GM18861 (cell line): Measurements from ENCODE around the gene PXDC1.

ENCODE experiments used
- ATAC-seq: cut with Tn5 transposase; IDR thresholded peaks from one replicate; pipeline ENCODE4 v1.9.1; 2021; ENCODE audit not compliant: unreplicated experiment

PXDC1 gene

GRCh38 chr6:3749067-3749841, 2.3 kb downstream of the PXDC1 start:
- no peak for ATAC-seq

DNA sequence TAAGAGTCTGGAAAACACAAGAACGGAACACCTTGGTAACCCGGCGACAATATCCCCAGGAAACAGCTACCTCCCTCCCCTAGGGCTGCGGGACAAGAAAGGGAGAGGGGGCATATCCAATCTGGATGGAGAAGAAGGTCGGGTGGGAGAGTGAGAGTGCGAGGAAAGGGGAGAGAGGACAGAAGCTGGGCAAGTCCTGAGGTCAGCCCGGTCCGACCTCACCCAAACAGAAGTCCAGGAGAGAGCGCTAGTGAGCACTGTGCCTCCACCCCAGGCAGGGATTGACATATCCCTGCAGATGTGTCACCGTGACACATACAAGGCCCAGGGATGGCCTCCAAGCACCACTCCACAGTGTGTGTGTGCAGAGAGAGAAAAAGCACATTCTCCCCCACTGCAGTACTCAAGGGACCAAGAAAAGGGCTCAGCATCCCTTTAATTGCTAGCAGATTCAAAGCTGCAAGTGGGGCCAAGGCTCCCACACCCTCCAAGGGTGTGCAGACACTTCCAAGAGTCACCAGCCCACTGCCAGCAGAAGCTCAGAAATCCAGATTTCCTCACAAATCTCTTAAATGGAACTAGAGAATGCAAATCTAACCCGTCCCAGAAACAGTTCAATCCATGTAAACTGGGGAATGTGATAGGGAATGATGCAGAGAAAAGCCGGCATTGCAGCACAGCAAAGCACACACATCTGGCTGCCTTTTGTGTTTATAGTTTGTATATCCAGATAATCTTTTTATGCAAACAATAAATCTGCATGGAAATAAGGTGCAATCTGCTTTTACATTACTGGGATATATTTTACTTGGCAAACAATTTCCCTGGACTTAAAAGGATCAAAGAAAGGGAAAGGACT, 3.1 kb downstream of the PXDC1 start:
- ATAC-seq = no peak

GRCh38 chr6:3747100-3747737, 4.3 kb downstream of the PXDC1 start:
- ATAC-seq = no peak

DNA sequence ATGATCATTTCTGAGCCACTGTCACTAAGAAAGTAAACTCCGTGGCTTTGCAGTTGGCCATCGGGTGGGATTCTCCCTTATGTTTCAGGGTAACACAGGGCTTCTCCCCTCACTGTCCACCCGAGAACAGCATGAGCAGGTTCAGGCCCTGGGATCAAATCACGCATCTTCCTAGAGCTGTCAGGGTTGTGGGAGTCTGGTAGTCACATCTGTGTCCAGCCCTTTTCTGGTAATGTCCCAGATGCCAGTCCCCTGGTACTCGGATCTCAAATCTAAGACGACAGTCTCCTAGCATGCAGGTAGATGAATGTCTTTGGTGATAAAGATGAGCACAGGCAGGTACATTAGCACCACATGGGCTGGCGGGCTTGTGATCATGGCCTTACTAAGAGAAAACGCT, 4.8 kb downstream of the PXDC1 start:
- ATAC-seq = no peak

DNA sequence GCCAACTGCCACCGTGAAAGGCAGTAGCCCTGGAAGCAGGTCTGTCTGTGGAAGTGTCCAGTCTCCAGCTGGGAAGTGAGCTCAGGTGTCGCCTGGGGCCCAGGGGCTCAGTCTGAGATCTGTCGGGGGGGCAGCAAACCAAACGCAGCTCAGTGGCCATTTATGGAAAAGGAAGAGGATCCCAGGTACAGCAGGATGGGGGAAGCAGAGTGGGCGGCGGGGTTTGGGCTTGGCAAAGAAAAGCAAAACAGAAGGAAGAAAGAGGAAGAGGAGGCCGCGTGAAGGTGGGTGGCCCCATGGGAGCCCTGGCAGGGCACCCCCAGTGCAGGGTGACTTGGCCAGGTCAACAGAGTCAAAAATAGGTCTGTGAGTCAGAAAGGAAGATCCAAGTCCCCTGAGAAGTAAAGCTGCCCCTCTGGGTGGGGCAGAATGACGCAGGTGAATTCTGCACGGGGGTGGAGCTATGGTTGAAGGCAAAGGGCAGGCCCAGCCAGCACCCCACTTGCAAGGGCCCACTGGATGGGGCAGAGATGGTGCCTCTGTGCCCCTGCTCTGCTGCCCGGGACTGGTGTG, 5.3 kb downstream of the PXDC1 start:
- ATAC-seq = peak; percentile 75

DNA sequence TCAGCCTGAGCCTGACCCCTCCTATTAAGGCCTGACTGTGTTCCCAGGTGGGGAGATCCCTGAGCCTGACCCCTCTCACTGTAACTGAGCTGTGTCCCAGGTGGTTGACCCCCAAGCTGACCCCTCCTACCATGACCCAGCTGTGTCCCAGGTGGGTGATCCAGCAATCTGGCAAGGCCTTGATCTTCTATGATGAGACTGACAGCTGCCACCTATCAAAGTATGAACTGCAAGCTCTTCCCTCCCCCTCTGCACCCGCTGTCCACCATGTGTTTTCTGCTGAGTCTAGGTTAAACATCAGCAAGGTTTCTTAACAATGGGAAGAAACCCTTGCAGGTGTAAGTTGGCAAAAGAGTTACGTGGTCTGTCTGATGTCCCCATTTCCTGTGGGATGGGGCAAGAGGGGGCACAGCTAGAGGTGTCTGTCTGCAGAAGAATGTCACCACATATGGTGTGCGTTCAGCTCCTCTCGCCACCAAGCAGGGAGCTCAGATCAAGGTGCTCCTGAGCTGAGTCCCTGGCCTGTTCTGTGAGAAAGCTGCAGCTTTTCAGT, 5.9 kb downstream of the PXDC1 start:
- no peak for ATAC-seq

DNA sequence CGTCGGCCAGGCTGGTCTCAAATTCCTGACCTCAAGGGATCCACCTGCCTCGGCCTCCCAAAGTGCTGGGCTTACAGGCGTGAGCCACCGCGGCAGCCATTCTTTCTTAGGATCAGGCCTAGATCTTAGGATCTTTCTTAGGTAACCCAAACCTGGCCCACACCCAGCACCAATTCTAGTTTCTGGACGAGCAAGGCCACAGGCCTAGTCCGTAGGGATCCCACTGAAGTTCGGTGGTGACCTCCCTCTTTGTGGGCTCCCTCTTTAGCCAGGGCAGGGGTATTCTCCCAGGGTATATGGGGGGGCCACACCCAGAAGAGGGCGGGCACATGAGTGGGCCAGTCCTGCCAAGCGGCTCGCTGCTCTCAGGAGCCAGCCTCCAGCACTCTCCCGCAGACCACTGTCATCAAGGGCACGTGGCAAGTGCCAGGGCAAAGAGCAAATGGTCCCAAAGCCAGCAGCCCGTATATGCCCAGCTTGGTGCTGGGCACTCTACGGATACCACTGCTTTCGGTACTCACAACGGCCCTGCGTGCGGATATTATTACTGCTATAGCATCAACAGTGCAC, 6.5 kb downstream of the PXDC1 start:
- ATAC-seq = no peak

- ATAC-seq = no peak
These were observed 7.2 kb downstream of the PXDC1 start for GRCh38 chr6:3744211-3744900.

DNA sequence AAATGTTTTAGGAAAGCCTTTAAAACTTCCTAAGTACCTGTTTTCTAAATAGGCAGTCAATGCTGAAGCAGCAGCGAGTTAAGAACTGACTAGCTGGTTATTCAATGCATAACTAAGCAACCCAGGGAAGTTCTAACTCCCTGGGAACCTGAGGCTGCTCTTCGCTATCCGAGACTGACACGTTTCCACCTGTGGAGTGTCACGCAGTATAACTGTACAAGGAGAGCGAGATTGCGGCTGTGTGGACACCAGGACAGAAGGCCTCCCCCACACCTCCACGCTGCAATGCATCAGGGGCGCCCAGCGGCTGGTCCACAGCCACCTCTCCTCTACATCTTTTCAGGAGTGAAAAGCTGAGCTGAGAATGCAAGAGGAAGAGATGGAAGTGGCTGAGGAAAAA, 8.0 kb downstream of the PXDC1 start:
- ATAC-seq = no peak

GRCh38 chr6:3742426-3743344, 8.8 kb downstream of the PXDC1 start:
- peak; percentile 44 for ATAC-seq

- no peak for ATAC-seq
These were observed 9.5 kb downstream of the PXDC1 start for GRCh38 chr6:3742076-3742425.

DNA sequence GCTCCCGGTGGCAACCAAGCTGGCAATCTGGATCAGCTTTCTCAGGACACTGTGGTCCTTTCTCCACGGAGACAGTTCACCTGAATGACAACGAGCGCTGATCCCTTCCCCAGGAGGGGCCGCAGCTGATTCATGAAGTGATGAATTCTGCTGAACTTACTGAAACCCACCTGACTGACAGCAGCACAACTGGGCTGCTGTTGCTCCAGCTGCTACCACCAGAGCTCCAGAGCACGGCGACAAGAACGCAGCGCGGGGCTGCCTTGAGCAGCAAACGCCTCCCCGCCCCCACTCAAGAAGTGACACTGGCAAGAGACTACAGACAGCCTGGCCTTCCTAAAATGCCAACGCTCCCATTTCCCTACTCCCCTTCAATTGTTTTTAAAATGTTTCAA, 10.0 kb downstream of the PXDC1 start:
- ATAC-seq = no peak

DNA sequence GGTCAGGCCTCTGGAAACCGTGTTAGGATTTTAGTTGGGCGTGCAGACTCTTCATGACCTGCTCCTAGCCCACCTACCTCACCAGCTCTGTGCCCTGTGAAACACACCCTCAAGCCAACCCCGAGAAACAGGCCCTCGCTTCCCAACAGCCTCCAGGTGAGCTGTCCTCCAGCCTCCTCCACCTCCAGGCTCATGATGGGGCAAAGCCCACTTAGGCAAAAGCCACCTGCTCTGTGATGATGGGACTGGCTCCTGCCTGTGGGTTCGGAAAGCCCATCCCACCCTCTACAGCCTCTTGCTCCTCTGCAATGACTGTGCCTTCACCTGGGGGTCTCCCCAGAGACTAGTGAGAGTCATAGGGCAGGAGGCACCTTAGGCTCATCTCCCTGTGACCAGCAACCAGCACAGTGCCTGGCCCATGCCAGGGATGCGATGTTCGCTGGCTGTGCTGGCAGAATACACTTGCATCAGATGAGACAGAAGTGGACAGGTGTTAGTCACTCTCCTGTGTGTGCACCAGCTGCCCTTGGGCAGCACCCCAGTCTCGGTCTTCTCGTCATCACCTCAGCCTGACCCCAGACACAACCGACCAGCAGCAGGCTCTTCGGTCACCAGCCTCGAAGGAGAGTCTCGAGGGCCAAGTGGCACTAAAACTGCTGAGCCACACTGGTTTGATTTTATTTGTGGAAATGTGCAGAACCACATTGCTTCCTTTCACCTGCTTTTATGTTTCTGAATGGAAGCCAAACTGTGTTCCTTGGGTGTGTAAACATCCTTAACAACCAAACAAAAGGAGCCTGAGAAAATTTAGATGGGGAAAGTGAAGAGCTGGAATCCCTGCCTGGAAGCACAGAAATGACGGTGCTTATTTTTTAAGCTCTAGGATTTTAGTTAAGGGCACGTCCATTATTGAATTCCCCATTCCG, 10.7 kb downstream of the PXDC1 start:
- no peak for ATAC-seq

- ATAC-seq = no peak
These were observed 12.1 kb downstream of the PXDC1 start for GRCh38 chr6:3739311-3739897.

DNA sequence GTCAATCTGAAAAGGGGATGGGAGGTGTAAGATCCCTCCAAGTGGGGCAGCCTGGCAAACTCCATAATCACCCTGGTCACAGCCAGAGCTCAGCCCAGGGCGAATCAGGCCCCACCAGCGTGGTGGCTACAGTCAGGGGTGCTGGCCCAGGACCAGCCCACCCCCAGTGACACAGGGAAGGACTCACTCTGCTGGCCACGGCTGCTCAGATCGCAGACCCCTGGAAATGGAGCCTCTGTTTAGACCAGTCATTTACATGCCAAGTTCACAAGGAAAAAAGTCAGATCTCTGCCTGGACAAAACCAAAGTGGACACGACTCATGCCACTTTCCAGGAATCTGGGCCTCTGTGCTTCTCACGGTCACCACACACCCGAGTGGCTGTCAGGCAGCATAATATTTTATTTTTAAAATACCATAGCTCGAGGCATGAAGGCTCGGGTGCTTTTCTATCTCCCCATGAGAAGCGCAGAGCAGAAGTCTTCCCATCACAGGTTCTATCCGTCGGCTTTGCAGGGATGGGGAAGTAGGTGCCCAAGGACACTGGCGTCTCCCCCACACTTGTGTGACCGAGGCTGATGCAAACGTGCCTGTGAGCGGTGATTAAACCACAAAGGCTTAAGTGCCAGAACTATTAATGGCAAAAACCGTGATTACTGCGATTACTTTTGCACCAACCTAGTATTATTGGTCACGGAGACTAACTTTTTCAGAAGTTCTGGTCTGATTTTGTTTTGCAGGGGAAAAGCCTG, 13.0 kb downstream of the PXDC1 start:
- ATAC-seq = no peak

DNA sequence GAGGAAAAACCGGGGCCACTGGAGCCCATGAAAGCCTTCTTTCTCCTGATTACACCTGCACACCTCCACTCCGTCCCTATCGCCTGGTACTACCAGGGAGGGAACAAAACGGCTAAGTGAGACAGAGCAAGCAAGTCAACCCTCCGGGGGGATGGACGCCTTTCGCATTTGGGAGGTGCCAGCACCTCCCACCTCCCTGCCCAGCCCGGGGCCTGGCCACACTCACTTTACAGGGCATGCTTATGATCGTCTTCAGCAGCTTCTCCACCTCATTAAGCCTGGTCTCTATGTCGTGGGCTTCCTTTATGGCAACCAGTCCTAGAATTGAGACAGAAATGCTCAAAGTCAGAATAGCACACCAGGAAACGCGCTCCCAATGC, 13.7 kb downstream of the PXDC1 start:
- ATAC-seq = no peak

- no peak for ATAC-seq
These were observed 14.2 kb downstream of the PXDC1 start for GRCh38 chr6:3737149-3737830.
